ENCODE results near the gene SLC23A3. TPM values are rescaled to one million over a fixed set of nuclear protein-coding genes. Genes with fewer than 3 reads are reported as not detected.

SLC23A3 gene
- total and polyA plus RNA-seq, 9 of the 15 experiments (the other 6 are each of a cell fraction or from before 2014, with no cell fraction given): 0.06 to 0.64 (median 0.16) TPM

GRCh38 chr2:219209236-219210195 is 39.7 kb upstream of the SLC23A3 start:
- FAIRE-seq: no peak
- no TSS peak for BruUV-seq (replicated peaks)
- no peak overlapping the region for H3K4me3 ChIP-seq
- peaks cover 66% of the 10 kb centered on the region; the same call in 2 of the 3 replicates for H3K36me3 ChIP-seq (ENCODE audit: control insufficient read depth, insufficient read depth, low read length)
- no peak for DNase-seq (ENCODE audit: extremely low read depth in 1 of 4, low spot score in 3 of 4)
- ChIA-PET POLR2A (interaction anchor here (0.7 kb wide), 1 partner anchor 38 kb away, joined by 3 read pairs; no protein-coding TSS in a partner anchor), CTCF (ENCODE audit: low intra/inter-chr PET ratio) (no interaction called here)
- H3K4me1 ChIP-seq (replicated peaks in 1 of 2; ENCODE audit: control insufficient read depth in 2 of 2, insufficient read depth in 2 of 2, low read length in 2 of 2): peaks cover 16 to 17% of the 10 kb centered on the region in 2 experiments; a peak in 4 of 5 replicates
- peak overlapping the region in 1 of 2 experiments; percentile 42; a peak in 1 of 4 replicates for H3K9ac ChIP-seq (ENCODE audit: insufficient read depth in 1 of 2, low read depth in 2 of 2, low read length in 2 of 2)
- WGBS (ENCODE audit: insufficient coverage, low coverage, missing lambda C conversion rate): 81% methylated on average over 9 of the region's 18 CpGs
- H3K27ac ChIP-seq (ENCODE audit: extremely low read depth, low read depth, low read length): no peak overlapping the region
- intact Hi-C loops (cut with micrococcal nuclease): no loop called here
- in situ Hi-C loops (cut with MboI): loop anchor here (5.0 kb wide), 1 partner anchor 37 kb away; the partner anchor contains the start of gene SLC23A3
- H3K9me3 ChIP-seq (replicated peaks; ENCODE audit: control insufficient read depth, insufficient read depth, low read depth, low read length): no peaks in the 10 kb centered on the region
- no peaks in the 10 kb centered on the region for H3K27me3 ChIP-seq (ENCODE audit: control insufficient read depth in 2 of 2, insufficient read depth in 2 of 2, low read length in 2 of 2)
- H3K9me1 ChIP-seq (ENCODE audit: control insufficient read depth, insufficient read depth, low read length): no peaks in the 10 kb centered on the region
- no peak overlapping the region for H3K4me2 ChIP-seq (ENCODE audit: insufficient read depth, low read length)
- H3K79me2 ChIP-seq (ENCODE audit: control insufficient read depth, insufficient read depth, low read length): no peaks in the 10 kb centered on the region
- TF ChIP-seq HSF4 (CRISPR knock-in tag; IDR thresholded peaks at IDR 0.05; ENCODE audit: borderline replicate concordance) (no peak), POLR2G (IDR thresholded peaks at IDR 0.05; ENCODE audit: low read depth, low read length) (0 out of 2 replicates have a peak, but pooled peaks have one; percentile 14)
- peaks cover 11% of the 10 kb centered on the region; the same call in 1 of the 2 replicates for H4K20me1 ChIP-seq (replicated peaks; ENCODE audit: control insufficient read depth, insufficient read depth, low read length)
- no peak for ATAC-seq
- H2AFZ ChIP-seq (ENCODE audit: low read depth, low read length): no peak overlapping the region
